Chondrocyte (in vitro differentiated cells): ENCODE measurements around the gene RPRML. TPM values are rescaled to one million over a fixed set of nuclear protein-coding genes. Genes with fewer than 3 reads are reported as not detected.
A peak's percentile ranks its signal among the peaks of the same experiment; 100 is the strongest.

Source experiments
- DNase-seq: peaks from one replicate; pipeline ENCODE4 v3.0.0; 2021; ENCODE audit warnings: mixed read lengths, low spot score
- H3K27ac Mint-ChIP-seq: one replicate; pipeline ENCODE4 v1.8.0; 2021; ENCODE audit warnings: mild to moderate bottlenecking, moderate library complexity, mixed read lengths; ENCODE audit not compliant: unreplicated experiment
- H3K27me3 Mint-ChIP-seq: 2 replicates; pipeline ENCODE4 v1.8.0; 2021; ENCODE audit warnings: low read depth, mixed read lengths
- H3K36me3 Mint-ChIP-seq: 2 replicates; pipeline ENCODE4 v1.8.0; 2021; ENCODE audit warnings: low read depth, mixed read lengths
- H3K4me1 Mint-ChIP-seq: 2 replicates; pipeline ENCODE4 v1.8.0; 2021; ENCODE audit warnings: low read depth, mild to moderate bottlenecking, mixed read lengths
- H3K4me3 Mint-ChIP-seq: one replicate; pipeline ENCODE4 v1.8.0; 2021; ENCODE audit warnings: mild to moderate bottlenecking, moderate library complexity, mixed read lengths; ENCODE audit not compliant: unreplicated experiment
- H3K9me3 Mint-ChIP-seq: 2 replicates; pipeline ENCODE4 v1.8.0; 2021; ENCODE audit warnings: low read depth, mixed read lengths
- total RNA-seq: library from RNA; stranded (reverse); gene quantifications from 3 replicates; pipeline ENCODE4 v1.2.1, GENCODE V29; 2021
- TF ChIP-seq, protein P1 (sequence below): fragments of 200-600 bp; sonication (generic); IDR thresholded peaks from 2 replicates; pipeline ENCODE4 v1.5.0; 2021; ENCODE audit warnings: antibody characterized with exemption, mild to moderate bottlenecking, moderate library complexity

Gene RPRML
- total RNA-seq, 1 donor from 2014 or later: not detected

DNA sequence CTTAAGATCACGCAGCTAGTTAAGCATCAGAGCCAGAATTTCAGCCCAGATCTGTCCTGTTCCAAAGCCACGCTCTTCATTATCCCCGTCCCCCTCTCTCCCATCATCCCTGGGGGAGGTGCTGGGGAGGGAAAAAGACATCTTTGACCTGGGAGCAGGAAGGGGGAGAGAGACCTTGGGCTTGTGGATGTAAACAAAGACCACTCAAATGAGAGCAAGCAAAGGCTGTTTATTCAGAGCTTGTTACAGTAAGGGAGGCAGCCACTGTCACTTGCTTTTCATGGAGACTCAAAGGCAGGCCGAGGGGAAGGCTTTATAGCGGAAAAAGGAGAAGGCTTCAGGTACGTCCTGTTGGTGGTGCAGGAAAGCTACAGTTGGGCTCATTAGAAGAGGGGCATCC, 3.5 kb upstream of the RPRML start:
- Mint-ChIP-seq H3K9me3 (peaks cover 4% of the 10 kb centered on the region), H3K4me3 (no peak overlapping the region), H3K27ac (no peak overlapping the region), H3K4me1 (peaks cover 10% of the 10 kb centered on the region), H3K36me3 (no peaks in the 10 kb centered on the region), H3K27me3 (peaks cover 28% of the 10 kb centered on the region)
- no peak for DNase-seq
- TF ChIP-seq, protein P1, sequence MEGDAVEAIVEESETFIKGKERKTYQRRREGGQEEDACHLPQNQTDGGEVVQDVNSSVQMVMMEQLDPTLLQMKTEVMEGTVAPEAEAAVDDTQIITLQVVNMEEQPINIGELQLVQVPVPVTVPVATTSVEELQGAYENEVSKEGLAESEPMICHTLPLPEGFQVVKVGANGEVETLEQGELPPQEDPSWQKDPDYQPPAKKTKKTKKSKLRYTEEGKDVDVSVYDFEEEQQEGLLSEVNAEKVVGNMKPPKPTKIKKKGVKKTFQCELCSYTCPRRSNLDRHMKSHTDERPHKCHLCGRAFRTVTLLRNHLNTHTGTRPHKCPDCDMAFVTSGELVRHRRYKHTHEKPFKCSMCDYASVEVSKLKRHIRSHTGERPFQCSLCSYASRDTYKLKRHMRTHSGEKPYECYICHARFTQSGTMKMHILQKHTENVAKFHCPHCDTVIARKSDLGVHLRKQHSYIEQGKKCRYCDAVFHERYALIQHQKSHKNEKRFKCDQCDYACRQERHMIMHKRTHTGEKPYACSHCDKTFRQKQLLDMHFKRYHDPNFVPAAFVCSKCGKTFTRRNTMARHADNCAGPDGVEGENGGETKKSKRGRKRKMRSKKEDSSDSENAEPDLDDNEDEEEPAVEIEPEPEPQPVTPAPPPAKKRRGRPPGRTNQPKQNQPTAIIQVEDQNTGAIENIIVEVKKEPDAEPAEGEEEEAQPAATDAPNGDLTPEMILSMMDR: no peak

DNA sequence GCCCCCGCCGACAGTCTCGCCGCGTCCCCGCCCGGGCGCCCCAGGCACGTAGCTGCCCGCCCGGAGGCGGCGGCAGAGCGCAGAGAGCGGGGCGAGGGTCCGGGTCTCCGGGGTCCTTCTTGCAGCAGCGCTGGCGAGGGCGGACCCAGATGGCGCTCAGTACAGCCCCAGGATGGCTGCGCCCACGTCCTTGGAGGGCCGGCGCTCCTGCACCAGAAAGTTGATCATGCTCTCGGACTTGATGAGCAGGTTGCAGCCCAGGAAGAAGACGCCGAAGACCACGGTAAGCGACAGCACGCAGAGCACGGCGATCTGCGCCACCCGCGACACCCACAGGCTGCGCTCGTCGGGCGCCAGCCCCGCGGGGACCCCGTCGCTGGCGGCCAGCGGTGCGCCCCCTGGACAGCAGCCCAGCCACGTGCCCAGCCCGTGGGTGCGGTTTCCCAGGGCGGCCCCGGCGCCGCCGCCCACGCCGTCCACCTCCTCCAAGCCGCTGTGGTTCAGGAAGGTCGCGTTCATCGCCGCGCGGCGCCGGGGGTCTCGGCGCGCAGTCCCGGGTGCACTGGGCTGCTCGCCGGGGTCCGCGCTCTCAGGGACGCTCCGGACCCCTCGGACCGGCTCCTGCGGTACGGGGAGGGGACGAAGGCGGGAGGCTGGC, 435 bp downstream of the RPRML start:
- TF ChIP-seq, protein P1: no peak
- Mint-ChIP-seq H3K4me3 (peak overlapping the region; percentile 65), H3K27me3 (peaks cover 51% of the 10 kb centered on the region), H3K9me3 (peaks cover under 1% of the 10 kb centered on the region), H3K36me3 (peaks cover 2% of the 10 kb centered on the region), H3K4me1 (peaks cover 10% of the 10 kb centered on the region), H3K27ac (no peak overlapping the region)
- DNase-seq: no peak

GRCh38 chr17:46977750-46978488, 1.1 kb downstream of the RPRML start:
- no peak for DNase-seq
- H3K9me3 Mint-ChIP-seq: no peaks in the 10 kb centered on the region
- H3K4me1 Mint-ChIP-seq: peaks cover 10% of the 10 kb centered on the region
- H3K27me3 Mint-ChIP-seq: peaks cover 58% of the 10 kb centered on the region
- no peak overlapping the region for H3K27ac Mint-ChIP-seq
- peak overlapping the region; percentile 69 for H3K4me3 Mint-ChIP-seq
- H3K36me3 Mint-ChIP-seq: peaks cover 2% of the 10 kb centered on the region
- TF ChIP-seq, protein P1: no peak

GRCh38 chr17:46977348-46977747, 1.7 kb downstream of the RPRML start:
- no peak overlapping the region for H3K27ac Mint-ChIP-seq
- TF ChIP-seq, protein P1: peak; percentile 66
- H3K4me3 Mint-ChIP-seq: no peak overlapping the region

GRCh38 chr17:46976626-46977270, 2.3 kb downstream of the RPRML start:
- Mint-ChIP-seq H3K27me3 (peaks cover 56% of the 10 kb centered on the region), H3K4me3 (no peak overlapping the region), H3K27ac (no peak overlapping the region), H3K36me3 (peaks cover 2% of the 10 kb centered on the region), H3K4me1 (peaks cover 10% of the 10 kb centered on the region), H3K9me3 (no peaks in the 10 kb centered on the region)
- no peak for DNase-seq
- TF ChIP-seq, protein P1: no peak

More at GRCh38 chr17:46977348-46977747, 1.7 kb downstream of the RPRML start:
- Mint-ChIP-seq H3K4me1 (peaks cover 10% of the 10 kb centered on the region), H3K36me3 (peaks cover 2% of the 10 kb centered on the region), H3K27me3 (peaks cover 56% of the 10 kb centered on the region), H3K9me3 (no peaks in the 10 kb centered on the region)
- DNase-seq: no peak
